ENCODE measurements around the gene ABHD6. TPM values are rescaled to one million over a fixed set of nuclear protein-coding genes. Genes with fewer than 3 reads are reported as not detected.

Gene ABHD6
- total RNA-seq, 1 donor from 2014 or later, result 4.9 TPM

DNA sequence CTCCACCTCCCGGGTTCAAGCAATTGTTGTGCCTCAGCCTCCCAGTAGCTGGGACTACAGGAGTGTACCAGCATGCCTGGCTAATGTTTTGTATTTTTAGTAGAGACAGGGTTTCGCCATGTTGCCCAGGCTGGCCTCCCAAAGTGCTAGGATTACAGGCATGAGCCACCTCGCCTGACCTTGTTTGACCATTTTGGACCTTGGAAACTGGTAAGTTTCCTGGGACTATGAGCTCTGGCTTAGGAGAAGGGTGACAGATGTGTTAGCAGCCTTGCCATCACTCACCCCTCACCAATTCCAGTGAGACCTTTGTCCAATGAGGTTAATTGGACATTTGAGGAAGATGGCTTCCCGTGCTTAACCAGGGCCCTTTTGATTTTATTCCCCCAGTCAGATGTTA, 46.7 kb upstream of the ABHD6 start:
- H3K9me3 Mint-ChIP-seq, result no peaks in the 10 kb centered on the region
- no peaks in the 10 kb centered on the region for H3K27me3 Mint-ChIP-seq (ENCODE audit: low read depth)
- H3K36me3 Mint-ChIP-seq, result no peaks in the 10 kb centered on the region
- no peaks in the 10 kb centered on the region for H3K4me1 Mint-ChIP-seq
- no peak overlapping the region for H3K27ac Mint-ChIP-seq
- no peak for DNase-seq (ENCODE audit: low spot score in 2 of 2, unreplicated experiment in 2 of 2)
- H3K4me3 Mint-ChIP-seq, result no peak overlapping the region
- TF ChIP-seq, protein P1, sequence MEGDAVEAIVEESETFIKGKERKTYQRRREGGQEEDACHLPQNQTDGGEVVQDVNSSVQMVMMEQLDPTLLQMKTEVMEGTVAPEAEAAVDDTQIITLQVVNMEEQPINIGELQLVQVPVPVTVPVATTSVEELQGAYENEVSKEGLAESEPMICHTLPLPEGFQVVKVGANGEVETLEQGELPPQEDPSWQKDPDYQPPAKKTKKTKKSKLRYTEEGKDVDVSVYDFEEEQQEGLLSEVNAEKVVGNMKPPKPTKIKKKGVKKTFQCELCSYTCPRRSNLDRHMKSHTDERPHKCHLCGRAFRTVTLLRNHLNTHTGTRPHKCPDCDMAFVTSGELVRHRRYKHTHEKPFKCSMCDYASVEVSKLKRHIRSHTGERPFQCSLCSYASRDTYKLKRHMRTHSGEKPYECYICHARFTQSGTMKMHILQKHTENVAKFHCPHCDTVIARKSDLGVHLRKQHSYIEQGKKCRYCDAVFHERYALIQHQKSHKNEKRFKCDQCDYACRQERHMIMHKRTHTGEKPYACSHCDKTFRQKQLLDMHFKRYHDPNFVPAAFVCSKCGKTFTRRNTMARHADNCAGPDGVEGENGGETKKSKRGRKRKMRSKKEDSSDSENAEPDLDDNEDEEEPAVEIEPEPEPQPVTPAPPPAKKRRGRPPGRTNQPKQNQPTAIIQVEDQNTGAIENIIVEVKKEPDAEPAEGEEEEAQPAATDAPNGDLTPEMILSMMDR (IDR thresholded peaks at IDR 0.05; ENCODE audit: unreplicated experiment), result no peak

DNA sequence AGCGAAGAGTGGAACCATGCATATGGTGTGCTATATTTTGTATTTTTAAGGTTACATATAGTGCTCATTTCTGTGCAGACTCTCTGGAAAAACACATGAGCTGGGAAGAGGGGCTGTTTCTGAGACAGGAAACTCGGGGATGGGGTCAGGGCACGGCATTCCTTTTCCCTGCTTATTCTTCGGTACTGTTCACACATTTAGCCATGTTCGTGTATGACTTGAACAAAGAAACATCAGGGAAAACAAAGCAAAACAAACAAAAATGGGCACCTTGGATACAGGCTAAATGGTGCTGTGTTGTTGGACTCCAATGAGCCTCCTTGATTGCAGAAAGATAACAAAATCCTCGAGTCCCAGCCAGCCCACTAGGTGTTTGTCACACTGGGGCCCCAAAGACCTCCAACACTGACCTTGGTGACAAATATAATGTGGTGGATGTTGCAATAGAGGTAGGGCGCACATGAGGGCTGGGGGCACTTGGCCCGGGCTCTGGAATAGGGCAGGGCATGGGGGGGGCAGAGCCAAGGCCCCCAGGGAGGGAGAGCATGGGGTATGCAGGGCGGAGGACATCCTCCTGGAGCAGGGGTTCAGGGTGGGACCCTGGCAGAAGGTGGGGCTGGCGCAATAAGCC, 46.1 kb upstream of the ABHD6 start:
- TF ChIP-seq, protein P1 (IDR thresholded peaks at IDR 0.05; ENCODE audit: unreplicated experiment), result no peak
- no peak for DNase-seq (ENCODE audit: low spot score in 2 of 2, unreplicated experiment in 2 of 2)
- Mint-ChIP-seq H3K9me3 (no peaks in the 10 kb centered on the region), H3K27ac (no peak overlapping the region), H3K4me1 (no peaks in the 10 kb centered on the region), H3K36me3 (no peaks in the 10 kb centered on the region), H3K27me3 (ENCODE audit: low read depth) (no peaks in the 10 kb centered on the region), H3K4me3 (no peak overlapping the region)

DNA sequence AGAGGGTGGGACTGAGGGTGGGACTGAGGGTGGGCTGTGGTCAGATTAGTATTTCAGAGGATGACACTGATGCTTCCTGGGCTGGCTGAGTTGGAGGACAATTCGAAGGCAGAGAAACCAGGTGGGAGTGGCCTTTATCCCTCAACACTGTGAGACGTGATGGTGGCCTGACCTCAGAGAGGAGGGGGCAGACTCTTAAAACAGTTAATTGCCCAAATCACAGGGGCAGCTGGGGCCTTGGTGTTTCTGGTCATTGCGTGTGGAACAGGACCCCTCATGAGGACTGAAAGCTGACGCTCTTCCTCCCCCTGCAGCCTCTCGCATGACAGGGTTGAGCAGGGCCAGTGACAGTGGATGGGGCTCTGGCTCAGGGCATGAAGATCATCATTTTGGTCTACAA, 45.5 kb upstream of the ABHD6 start:
- Mint-ChIP-seq H3K27ac (no peak overlapping the region), H3K4me3 (no peak overlapping the region), H3K9me3 (no peaks in the 10 kb centered on the region), H3K4me1 (no peaks in the 10 kb centered on the region), H3K36me3 (no peaks in the 10 kb centered on the region), H3K27me3 (ENCODE audit: low read depth) (no peaks in the 10 kb centered on the region)
- TF ChIP-seq, protein P1 (IDR thresholded peaks at IDR 0.05; ENCODE audit: unreplicated experiment), result no peak
- DNase-seq (ENCODE audit: low spot score in 2 of 2, unreplicated experiment in 2 of 2), result no peak

DNA sequence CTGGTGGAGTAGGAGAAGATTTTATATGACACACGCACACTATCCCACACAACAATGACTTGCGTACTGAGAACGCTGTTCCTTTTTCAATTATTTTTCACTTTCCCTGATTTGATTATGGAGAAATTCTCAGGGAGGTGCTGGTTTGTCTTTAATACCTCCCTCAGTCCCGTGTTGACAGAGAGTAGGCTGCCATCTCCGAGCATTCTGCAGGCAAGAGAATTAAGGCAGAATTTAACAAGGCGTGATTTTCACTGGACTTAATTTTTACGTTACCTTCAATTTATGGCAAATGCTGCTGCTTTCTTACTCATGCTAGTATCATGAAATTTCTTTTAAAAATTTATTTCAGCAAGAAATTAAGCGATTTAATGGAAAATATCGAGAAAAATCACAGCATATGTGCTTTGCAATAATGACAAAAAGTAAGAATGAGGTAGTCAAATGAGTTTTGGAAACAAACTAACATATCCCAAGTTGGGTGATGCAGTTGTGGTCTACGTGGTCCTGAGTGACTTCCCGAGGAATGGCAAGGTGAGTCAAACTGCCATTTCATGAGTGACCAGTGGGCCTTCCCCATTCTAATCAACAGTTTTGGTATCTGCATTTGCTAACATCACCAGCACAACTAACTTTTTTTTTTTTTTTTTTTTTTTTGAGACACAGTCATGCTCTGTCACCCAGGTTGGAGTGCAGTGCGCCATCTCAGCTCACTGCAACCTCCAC, 43.7 kb upstream of the ABHD6 start:
- Mint-ChIP-seq H3K9me3 (no peaks in the 10 kb centered on the region), H3K4me3 (no peak overlapping the region), H3K27ac (no peak overlapping the region), H3K4me1 (no peaks in the 10 kb centered on the region), H3K36me3 (no peaks in the 10 kb centered on the region), H3K27me3 (ENCODE audit: low read depth) (no peaks in the 10 kb centered on the region)
- TF ChIP-seq, protein P1 (IDR thresholded peaks at IDR 0.05; ENCODE audit: unreplicated experiment), result no peak
- DNase-seq (ENCODE audit: low spot score in 2 of 2, unreplicated experiment in 2 of 2), result no peak

DNA sequence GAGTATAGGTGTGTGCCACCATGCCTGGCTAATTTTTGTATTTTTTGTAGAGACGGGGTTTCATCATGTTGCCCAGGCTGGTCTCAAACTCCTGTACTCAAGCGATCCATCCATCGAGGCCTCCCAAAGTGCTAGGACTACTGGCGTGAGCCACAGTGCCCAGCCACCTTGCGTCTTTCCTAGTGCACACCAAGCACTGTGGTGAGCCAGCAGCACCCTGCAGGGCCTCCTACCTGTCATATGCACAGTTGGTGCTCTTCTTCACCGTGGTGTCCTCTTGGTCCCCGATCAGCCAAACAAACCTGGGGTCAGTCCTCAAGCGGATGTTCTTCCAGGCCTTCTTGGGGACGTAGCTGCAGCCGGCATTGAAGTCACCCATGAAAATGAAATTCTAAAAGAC, 40.0 kb upstream of the ABHD6 start:
- no peak for DNase-seq (ENCODE audit: low spot score in 2 of 2, unreplicated experiment in 2 of 2)
- no peak overlapping the region for H3K4me3 Mint-ChIP-seq

More for the DNA sequence above, 40.0 kb upstream of the ABHD6 start:
- no peak overlapping the region for H3K27ac Mint-ChIP-seq
- H3K9me3 Mint-ChIP-seq, result no peaks in the 10 kb centered on the region
- H3K4me1 Mint-ChIP-seq, result no peaks in the 10 kb centered on the region
- H3K27me3 Mint-ChIP-seq (ENCODE audit: low read depth), result no peaks in the 10 kb centered on the region
- H3K36me3 Mint-ChIP-seq, result no peaks in the 10 kb centered on the region
- TF ChIP-seq, protein P1 (IDR thresholded peaks at IDR 0.05; ENCODE audit: unreplicated experiment), result no peak

Data from mesothelial cell of epicardium (in vitro differentiated cells).